Fibroblast of lung (primary cell): ENCODE results near the gene FOXB2.

Experiments used
- CTCF ChIP-seq, 2 donors: IDR thresholded peaks in 1 of 2; conservative IDR thresholded peaks in 1 of 2; 1 replicate in 1 of 2; 2 replicates in 1 of 2; pipeline ENCODE4 v1.5.1; 2011 to 2012; ENCODE audit warnings: low read length in 2 of 2, control low read depth in 1 of 2, inconsistent platforms in 1 of 2, low read depth in 1 of 2, mild to moderate bottlenecking in 1 of 2
- EZH2 ChIP-seq: IDR thresholded peaks from 2 replicates; pipeline ENCODE4 v1.5.1; 2012; ENCODE audit warnings: low read length, control low read depth, mild to moderate bottlenecking; ENCODE audit errors: missing control alignments

GRCh38 chr9:77014597-77015263 lies 4.7 kb upstream of the FOXB2 start:
- TF ChIP-seq EZH2 = peak; percentile 0
- peak in 1 of 2 donors; percentile 37 for TF ChIP-seq CTCF (conservative IDR thresholded peaks at IDR 0.05 in 1 of 2, IDR thresholded peaks at IDR 0.05 in 1 of 2; ENCODE audit: low read depth in 1 of 2, low read length in 2 of 2)
